ENCODE data around the gene TOMT. TPM values are rescaled to one million over a fixed set of nuclear protein-coding genes. Genes with fewer than 3 reads are reported as not detected.
A peak's percentile ranks its signal among the peaks of the same experiment; 100 is the strongest.
"Not testable (repeated sequence)": the region's sequence is repeated elsewhere in the genome, so short reads cannot be mapped to it uniquely, and the experiment has no call there.

Gene TOMT
- total and polyA plus RNA-seq, 2 experiments from 2014 or later, result not detected

GRCh38 chr11:72132646-72133045, 26.9 kb downstream of the TOMT start:
- Mint-ChIP-seq H3K36me3 (ENCODE audit: low read depth) (peaks cover 18% of the 10 kb centered on the region), H3K4me3 (no peak overlapping the region), H3K4me1 (no peaks in the 10 kb centered on the region; the same call in 2 of the 3 replicates), H3K27me3 (ENCODE audit: insufficient read depth, low read depth, poor library complexity) (peaks cover 11% of the 10 kb centered on the region), H3K27ac (no peak overlapping the region), H3K9me3 (peaks cover 24% of the 10 kb centered on the region)
- Histone ChIP-seq H3K4me2 (no peak overlapping the region), H3K4me1 (ENCODE audit: insufficient read depth) (no peaks in the 10 kb centered on the region), H3K27me3 (ENCODE audit: insufficient read depth) (no peaks in the 10 kb centered on the region), H3K27ac (ENCODE audit: low read depth) (no peak overlapping the region), H3K36me3 (ENCODE audit: insufficient read depth) (no peaks in the 10 kb centered on the region), H2AFZ (no peak overlapping the region), H3F3A (replicated peaks; ENCODE audit: low read depth) (no peaks in the 10 kb centered on the region), H4K20me1 (replicated peaks; ENCODE audit: insufficient read depth) (no peaks in the 10 kb centered on the region; the same call in 1 of the 2 replicates), H3K9me2 (ENCODE audit: insufficient read depth) (no peaks in the 10 kb centered on the region), H3K79me2 (replicated peaks; ENCODE audit: insufficient read depth) (no peaks in the 10 kb centered on the region), H3K4me3 (no peak overlapping the region)
- DNase-seq (ENCODE audit: low spot score), result no peak
- ATAC-seq, result no peak
- TF ChIP-seq CTCF (conservative IDR thresholded peaks at IDR 0.05; ENCODE audit: low read depth in 2 of 2) (no peak), POLR2AphosphoS5 (IDR thresholded peaks at IDR 0.05; ENCODE audit: low read depth) (no peak), EZH2 (IDR thresholded peaks at IDR 0.05; ENCODE audit: low read depth, unreplicated experiment) (no peak)

GRCh38 chr11:72135473-72135872, 29.7 kb downstream of the TOMT start, which contains the start of gene FOLR3:
Gene FOLR3 (plus strand): TSS chr11:72135725. CDS start chr11:72135953, 228 bp downstream.
- H3K4me1 Mint-ChIP-seq; H3K4me2 ChIP-seq; H3K27ac ChIP-seq (ENCODE audit: low read depth); ATAC-seq; H3K79me2 ChIP-seq (replicated peaks; ENCODE audit: insufficient read depth); H3K27me3 ChIP-seq (ENCODE audit: insufficient read depth); H3K4me3 Mint-ChIP-seq; H2AFZ ChIP-seq; H3K36me3 ChIP-seq (ENCODE audit: insufficient read depth); H3K27me3 Mint-ChIP-seq (ENCODE audit: insufficient read depth, low read depth, poor library complexity); H3K4me1 ChIP-seq (ENCODE audit: insufficient read depth); H3K36me3 Mint-ChIP-seq (ENCODE audit: low read depth); H3K27ac Mint-ChIP-seq; H3F3A ChIP-seq (replicated peaks; ENCODE audit: low read depth); H4K20me1 ChIP-seq (replicated peaks; ENCODE audit: insufficient read depth); H3K9me2 ChIP-seq (ENCODE audit: insufficient read depth); H3K9me3 Mint-ChIP-seq; DNase-seq (ENCODE audit: low spot score); H3K4me3 ChIP-seq: not testable (repeated sequence)

- H3K9me3 Mint-ChIP-seq, result no peaks in the 10 kb centered on the region; the same call in 1 of the 3 replicates
- H3K27ac Mint-ChIP-seq, result no peak overlapping the region
These were observed 30.4 kb downstream of the TOMT start for GRCh38 chr11:72135891-72136683.

More at GRCh38 chr11:72135891-72136683, 30.4 kb downstream of the TOMT start:
- Histone ChIP-seq H3K27me3 (ENCODE audit: insufficient read depth) (no peaks in the 10 kb centered on the region), H3K4me1 (ENCODE audit: insufficient read depth) (no peaks in the 10 kb centered on the region), H3K4me3 (no peak overlapping the region), H2AFZ (no peak overlapping the region), H3K79me2 (replicated peaks; ENCODE audit: insufficient read depth) (no peaks in the 10 kb centered on the region), H3K36me3 (ENCODE audit: insufficient read depth) (no peaks in the 10 kb centered on the region), H3K9me2 (ENCODE audit: insufficient read depth) (no peaks in the 10 kb centered on the region), H4K20me1 (replicated peaks; ENCODE audit: insufficient read depth) (no peaks in the 10 kb centered on the region; the same call in 1 of the 2 replicates), H3K4me2 (no peak overlapping the region), H3F3A (replicated peaks; ENCODE audit: low read depth) (no peaks in the 10 kb centered on the region), H3K27ac (ENCODE audit: low read depth) (no peak overlapping the region)
- no peak for DNase-seq (ENCODE audit: low spot score)
- H3K4me3 Mint-ChIP-seq, result no peak overlapping the region
- peaks cover 8% of the 10 kb centered on the region for H3K27me3 Mint-ChIP-seq (ENCODE audit: insufficient read depth, low read depth, poor library complexity)
- H3K36me3 Mint-ChIP-seq (ENCODE audit: low read depth), result no peaks in the 10 kb centered on the region
- H3K4me1 Mint-ChIP-seq, result no peaks in the 10 kb centered on the region; the same call in 2 of the 3 replicates
- TF ChIP-seq ZNF114 (CRISPR knock-in tag; IDR thresholded peaks at IDR 0.05), result no peak
- TF ChIP-seq STAT1 (IDR thresholded peaks at IDR 0.05; ENCODE audit: unreplicated experiment), result no peak
- peak in 1 of 2 experiments; percentile 43; a peak in 1 of 4 replicates for TF ChIP-seq CTCF (conservative IDR thresholded peaks at IDR 0.05; ENCODE audit: low read depth in 2 of 2)
- TF ChIP-seq ETS1 (IDR thresholded peaks at IDR 0.05), result no peak
- no peak for TF ChIP-seq ZNF331 (CRISPR knock-in tag; IDR thresholded peaks at IDR 0.05; ENCODE audit: low read depth)
- ATAC-seq, result peak; percentile 41; the same call in 2 of the 3 replicates

Data from GM23338 (cell line).